KMS-11 (cell line): ENCODE results near the gene STK4.

Source experiments
- H2AFZ ChIP-seq: fragments of 200-600 bp; sonication (generic); 2 replicates; pipeline ENCODE4 v1.6.1; 2016; ENCODE audit warnings: antibody characterized with exemption, mixed run types, low read depth
- H3K27ac ChIP-seq: fragments of 200-600 bp; sonication (generic); 2 replicates; pipeline ENCODE4 v1.6.1; 2016; ENCODE audit warnings: mild to moderate bottlenecking, mixed run types
- H3K27me3 ChIP-seq: fragments of 200-600 bp; sonication (generic); 2 replicates; pipeline ENCODE4 v1.6.1; 2017; ENCODE audit warnings: mild to moderate bottlenecking, low read depth, mixed run types, moderate library complexity; ENCODE audit not compliant: insufficient read depth
- H3K36me3 ChIP-seq: fragments of 200-600 bp; sonication (generic); 2 replicates; pipeline ENCODE4 v1.6.1; 2017; ENCODE audit warnings: mild to moderate bottlenecking, mixed run types; ENCODE audit not compliant: insufficient read depth
- H3K4me1 ChIP-seq: fragments of 200-600 bp; sonication (generic); 2 replicates; pipeline ENCODE4 v1.6.1; 2016; ENCODE audit warnings: mild to moderate bottlenecking, low read depth, mixed run types; ENCODE audit not compliant: poor library complexity, severe bottlenecking
- H3K4me2 ChIP-seq: fragments of 200-600 bp; sonication (generic); 2 replicates; pipeline ENCODE4 v1.7.0; 2016; ENCODE audit warnings: mild to moderate bottlenecking, mixed run types
- H3K4me3 ChIP-seq: fragments of 200-600 bp; sonication (generic); IDR thresholded peaks from 2 replicates; pipeline ENCODE4 v1.6.1; 2017; ENCODE audit warnings: low read depth, low read length, mixed read lengths; ENCODE audit not compliant: insufficient read depth
- H3K79me2 ChIP-seq: fragments of 200-600 bp; sonication (generic); 2 replicates; pipeline ENCODE4 v1.6.1; 2016; ENCODE audit warnings: low read depth, mixed run types; ENCODE audit not compliant: insufficient read depth
- H3K9ac ChIP-seq: fragments of 200-600 bp; sonication (generic); 2 replicates; pipeline ENCODE4 v1.6.1; 2016; ENCODE audit warnings: mild to moderate bottlenecking, mixed run types
- H4K20me1 ChIP-seq: fragments of 200-600 bp; sonication (generic); 2 replicates; pipeline ENCODE4 v1.6.1; 2016; ENCODE audit warnings: mild to moderate bottlenecking, mixed run types; ENCODE audit not compliant: insufficient read depth
- TF ChIP-seq, protein P1 (sequence below): fragments of 200-600 bp; sonication (generic); conservative IDR thresholded peaks from 2 replicates; pipeline ENCODE4 v1.6.1; 2017; ENCODE audit warnings: low read depth, mild to moderate bottlenecking, antibody characterized with exemption, low read length, moderate library complexity, mixed read lengths

STK4 gene

DNA sequence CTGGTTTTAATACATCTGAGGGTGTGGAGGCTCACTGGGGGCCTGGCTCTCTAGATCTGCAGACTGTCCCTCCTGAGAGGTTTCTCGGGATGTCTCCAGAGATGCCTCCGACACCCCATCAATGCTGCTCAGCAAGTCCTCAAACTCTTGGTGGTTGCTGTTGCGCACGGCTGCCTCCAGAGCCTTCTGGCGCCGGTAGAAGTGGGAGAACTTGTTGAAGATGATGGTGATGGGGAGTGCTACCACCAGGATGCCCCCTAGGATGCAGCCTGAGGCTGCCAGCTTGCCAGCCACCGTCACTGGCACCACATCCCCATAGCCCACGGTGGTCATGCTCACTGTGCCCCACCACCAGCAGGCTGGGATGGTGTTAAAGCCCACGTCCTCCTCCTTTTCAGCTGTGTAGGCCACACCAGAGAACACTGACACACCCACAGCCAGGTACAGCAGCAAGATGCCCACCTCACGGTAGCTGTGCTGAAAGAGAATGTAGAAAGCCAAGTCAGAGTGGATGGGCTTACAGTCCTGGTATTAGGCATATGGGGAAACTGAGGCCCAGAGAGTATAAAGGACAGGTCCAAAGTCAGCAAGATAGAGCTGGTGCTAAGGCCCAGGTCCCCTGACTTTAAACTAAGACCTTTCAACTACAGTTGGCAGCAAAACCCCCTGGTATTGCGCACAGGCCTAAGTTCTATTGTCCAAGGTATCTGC is 128.7 kb downstream of the STK4 start:
- Histone ChIP-seq H3K27ac (no peak overlapping the region), H4K20me1 (no peaks in the 10 kb centered on the region), H3K4me3 (no peak overlapping the region), H3K79me2 (no peaks in the 10 kb centered on the region), H3K9ac (no peak overlapping the region), H3K4me2 (peak overlapping the region; percentile 37; the same call in 1 of the 2 replicates), H3K4me1 (peaks cover 13% of the 10 kb centered on the region), H3K36me3 (no peaks in the 10 kb centered on the region), H3K27me3 (no peaks in the 10 kb centered on the region), H2AFZ (peak overlapping the region; percentile 28; the same call in 1 of the 2 replicates)
- TF ChIP-seq, protein P1, sequence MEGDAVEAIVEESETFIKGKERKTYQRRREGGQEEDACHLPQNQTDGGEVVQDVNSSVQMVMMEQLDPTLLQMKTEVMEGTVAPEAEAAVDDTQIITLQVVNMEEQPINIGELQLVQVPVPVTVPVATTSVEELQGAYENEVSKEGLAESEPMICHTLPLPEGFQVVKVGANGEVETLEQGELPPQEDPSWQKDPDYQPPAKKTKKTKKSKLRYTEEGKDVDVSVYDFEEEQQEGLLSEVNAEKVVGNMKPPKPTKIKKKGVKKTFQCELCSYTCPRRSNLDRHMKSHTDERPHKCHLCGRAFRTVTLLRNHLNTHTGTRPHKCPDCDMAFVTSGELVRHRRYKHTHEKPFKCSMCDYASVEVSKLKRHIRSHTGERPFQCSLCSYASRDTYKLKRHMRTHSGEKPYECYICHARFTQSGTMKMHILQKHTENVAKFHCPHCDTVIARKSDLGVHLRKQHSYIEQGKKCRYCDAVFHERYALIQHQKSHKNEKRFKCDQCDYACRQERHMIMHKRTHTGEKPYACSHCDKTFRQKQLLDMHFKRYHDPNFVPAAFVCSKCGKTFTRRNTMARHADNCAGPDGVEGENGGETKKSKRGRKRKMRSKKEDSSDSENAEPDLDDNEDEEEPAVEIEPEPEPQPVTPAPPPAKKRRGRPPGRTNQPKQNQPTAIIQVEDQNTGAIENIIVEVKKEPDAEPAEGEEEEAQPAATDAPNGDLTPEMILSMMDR = no peak

DNA sequence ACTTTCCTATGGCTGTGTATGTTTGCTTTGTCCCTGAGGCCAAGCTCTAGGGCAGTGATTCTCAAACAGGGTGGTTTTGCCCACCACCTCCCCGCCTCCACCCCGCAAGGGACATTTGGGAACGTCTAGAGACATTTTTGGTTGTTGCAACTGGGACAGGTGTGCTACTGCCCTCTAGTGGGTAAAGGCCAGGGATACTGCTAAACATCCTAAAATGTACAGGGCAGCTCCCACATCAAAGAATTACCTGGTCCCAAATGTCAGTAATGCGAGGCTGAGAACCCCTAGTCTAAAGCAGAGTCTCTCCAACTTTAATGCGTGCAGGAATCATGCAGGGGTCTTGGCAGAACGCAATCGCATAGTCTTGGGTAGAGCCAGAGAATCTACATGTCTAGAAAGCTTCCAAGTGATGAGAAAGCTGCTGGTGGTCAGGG is 129.5 kb downstream of the STK4 start:
- no peak overlapping the region for H3K4me3 ChIP-seq
- peak overlapping the region; percentile 28; the same call in 1 of the 2 replicates for H2AFZ ChIP-seq
- no peaks in the 10 kb centered on the region for H3K79me2 ChIP-seq
- 0 out of 2 replicates have a peak overlapping the region, but pooled peaks have one; percentile 37 for H3K4me2 ChIP-seq
- H3K27me3 ChIP-seq = no peaks in the 10 kb centered on the region
- H3K27ac ChIP-seq = no peak overlapping the region
- H3K36me3 ChIP-seq = no peaks in the 10 kb centered on the region
- TF ChIP-seq, protein P1 = peak; percentile 89
- H4K20me1 ChIP-seq = no peaks in the 10 kb centered on the region
- peaks cover 13% of the 10 kb centered on the region for H3K4me1 ChIP-seq
- no peak overlapping the region for H3K9ac ChIP-seq

DNA sequence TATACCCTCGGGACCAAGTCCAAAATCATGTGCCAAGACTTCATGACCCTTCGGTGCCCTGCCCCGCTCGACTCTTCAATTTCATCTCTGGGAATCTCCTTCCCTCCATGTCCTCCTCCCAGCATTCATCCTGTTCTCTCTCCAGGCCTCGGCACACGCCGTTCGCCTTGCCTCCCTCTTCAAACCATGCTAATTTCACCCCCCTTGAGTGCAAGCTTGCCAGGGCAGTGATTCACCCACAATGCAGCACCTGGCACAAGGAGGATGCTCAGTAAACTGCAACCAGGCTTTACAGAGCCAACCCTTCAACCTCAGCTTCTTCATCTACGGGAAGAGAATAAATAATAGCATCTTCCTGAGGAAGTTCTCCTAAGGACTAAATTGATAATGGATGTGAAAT is 130.5 kb downstream of the STK4 start:
- H3K27ac ChIP-seq = no peak overlapping the region
- no peak overlapping the region for H3K4me3 ChIP-seq
- no peaks in the 10 kb centered on the region for H4K20me1 ChIP-seq
- no peaks in the 10 kb centered on the region for H3K36me3 ChIP-seq
- H3K27me3 ChIP-seq = no peaks in the 10 kb centered on the region
- no peak overlapping the region for H3K4me2 ChIP-seq
- H3K79me2 ChIP-seq = no peaks in the 10 kb centered on the region
- peaks cover 13% of the 10 kb centered on the region for H3K4me1 ChIP-seq
- no peak overlapping the region for H3K9ac ChIP-seq
- TF ChIP-seq, protein P1 = no peak
- no peak overlapping the region for H2AFZ ChIP-seq

- H3K27me3 ChIP-seq = no peaks in the 10 kb centered on the region
- H4K20me1 ChIP-seq = no peaks in the 10 kb centered on the region
- no peak overlapping the region for H2AFZ ChIP-seq
- H3K79me2 ChIP-seq = no peaks in the 10 kb centered on the region
- H3K4me2 ChIP-seq = no peak overlapping the region
- H3K4me1 ChIP-seq = peaks cover 13% of the 10 kb centered on the region
- H3K9ac ChIP-seq = no peak overlapping the region
- H3K4me3 ChIP-seq = no peak overlapping the region
- TF ChIP-seq, protein P1 = no peak
- no peaks in the 10 kb centered on the region for H3K36me3 ChIP-seq
- no peak overlapping the region for H3K27ac ChIP-seq
These were observed 131.3 kb downstream of the STK4 start for GRCh38 chr20:45097485-45098102.
